HUDEP-2 (cell line): ENCODE data around the gene GTPBP1.

Experiments used
- DNase-seq, 76 experiments: peaks; one replicate each; lab custom pipeline; 2025; ENCODE audit not compliant: unreplicated experiment in 76 of 76; lab: John Stamatoyannopoulos, UW

The GTPBP1 gene

GRCh38 chr22:38738475-38739070, 32.8 kb downstream of the GTPBP1 start:
- DNase-seq = no peak

GRCh38 chr22:38739300-38740055, 33.7 kb downstream of the GTPBP1 start:
- DNase-seq = no peak

GRCh38 chr22:38740116-38740723, 34.5 kb downstream of the GTPBP1 start:
- no peak for DNase-seq

- DNase-seq = no peak
Measured at GRCh38 chr22:38740754-38741153, 35.0 kb downstream of the GTPBP1 start.

GRCh38 chr22:38741166-38741565, 35.4 kb downstream of the GTPBP1 start:
- DNase-seq = no peak

- no peak for DNase-seq
Measured at GRCh38 chr22:38741576-38741975, 35.8 kb downstream of the GTPBP1 start.

- no peak for DNase-seq
Measured at GRCh38 chr22:38742176-38742942, 36.6 kb downstream of the GTPBP1 start.

GRCh38 chr22:38744981-38745380, 39.2 kb downstream of the GTPBP1 start:
- no peak for DNase-seq

GRCh38 chr22:38745676-38746460, 40.1 kb downstream of the GTPBP1 start:
- DNase-seq = no peak

- DNase-seq = no peak
Measured at GRCh38 chr22:38748487-38749136, 42.9 kb downstream of the GTPBP1 start.

GRCh38 chr22:38750104-38750503, 44.4 kb downstream of the GTPBP1 start:
- no peak for DNase-seq

GRCh38 chr22:38750638-38751037, 44.9 kb downstream of the GTPBP1 start:
- no peak for DNase-seq

GRCh38 chr22:38751066-38751421, 45.3 kb downstream of the GTPBP1 start:
- no peak for DNase-seq

- DNase-seq = no peak
Measured at GRCh38 chr22:38751422-38752346, 45.9 kb downstream of the GTPBP1 start.

- no peak for DNase-seq
Measured at GRCh38 chr22:38753948-38754750, 48.4 kb downstream of the GTPBP1 start.

- DNase-seq = peak in 3 of 76 experiments; percentile 15 to 37 (median 24)
Measured at GRCh38 chr22:38754751-38755154, 49.0 kb downstream of the GTPBP1 start.

GRCh38 chr22:38755155-38755910, 49.6 kb downstream of the GTPBP1 start:
- peak in 63 of 76 experiments; percentile 10 to 82 (median 55) for DNase-seq
